Ishikawa (cell line): ENCODE measurements around the gene KLRF1.

Experiments
- CEBPB ChIP-seq: IDR thresholded peaks from 2 replicates; pipeline ENCODE4 v1.6.1; 2012
- EGR1 ChIP-seq: IDR thresholded peaks from 2 replicates; pipeline ENCODE4 v1.6.1; 2012
- EP300 ChIP-seq: IDR thresholded peaks from 2 replicates; pipeline ENCODE4 v1.6.1; 2012; ENCODE audit warnings: borderline replicate concordance
- MAX ChIP-seq: IDR thresholded peaks from 2 replicates; pipeline ENCODE4 v1.6.1; 2012
- NFIC ChIP-seq: IDR thresholded peaks from 2 replicates; pipeline ENCODE4 v1.6.1; 2012
- RAD21 ChIP-seq: IDR thresholded peaks from 2 replicates; pipeline ENCODE4 v1.6.1; 2012; ENCODE audit warnings: low read depth
- TAF1 ChIP-seq: IDR thresholded peaks from 2 replicates; pipeline ENCODE4 v1.6.1; 2012; ENCODE audit warnings: low read depth, mild to moderate bottlenecking
- TF ChIP-seq, protein P1 (sequence below): IDR thresholded peaks from 2 replicates; pipeline ENCODE4 v1.6.1; 2012; ENCODE audit warnings: low read depth, mild to moderate bottlenecking

GRCh38 chr12:9799961-9800360, 27.3 kb upstream of the KLRF1 start:
- TF ChIP-seq TAF1: no peak
- TF ChIP-seq MAX: no peak
- no peak for TF ChIP-seq RAD21
- no peak for TF ChIP-seq CEBPB
- TF ChIP-seq EGR1: no peak
- TF ChIP-seq NFIC: no peak
- TF ChIP-seq, protein P1, sequence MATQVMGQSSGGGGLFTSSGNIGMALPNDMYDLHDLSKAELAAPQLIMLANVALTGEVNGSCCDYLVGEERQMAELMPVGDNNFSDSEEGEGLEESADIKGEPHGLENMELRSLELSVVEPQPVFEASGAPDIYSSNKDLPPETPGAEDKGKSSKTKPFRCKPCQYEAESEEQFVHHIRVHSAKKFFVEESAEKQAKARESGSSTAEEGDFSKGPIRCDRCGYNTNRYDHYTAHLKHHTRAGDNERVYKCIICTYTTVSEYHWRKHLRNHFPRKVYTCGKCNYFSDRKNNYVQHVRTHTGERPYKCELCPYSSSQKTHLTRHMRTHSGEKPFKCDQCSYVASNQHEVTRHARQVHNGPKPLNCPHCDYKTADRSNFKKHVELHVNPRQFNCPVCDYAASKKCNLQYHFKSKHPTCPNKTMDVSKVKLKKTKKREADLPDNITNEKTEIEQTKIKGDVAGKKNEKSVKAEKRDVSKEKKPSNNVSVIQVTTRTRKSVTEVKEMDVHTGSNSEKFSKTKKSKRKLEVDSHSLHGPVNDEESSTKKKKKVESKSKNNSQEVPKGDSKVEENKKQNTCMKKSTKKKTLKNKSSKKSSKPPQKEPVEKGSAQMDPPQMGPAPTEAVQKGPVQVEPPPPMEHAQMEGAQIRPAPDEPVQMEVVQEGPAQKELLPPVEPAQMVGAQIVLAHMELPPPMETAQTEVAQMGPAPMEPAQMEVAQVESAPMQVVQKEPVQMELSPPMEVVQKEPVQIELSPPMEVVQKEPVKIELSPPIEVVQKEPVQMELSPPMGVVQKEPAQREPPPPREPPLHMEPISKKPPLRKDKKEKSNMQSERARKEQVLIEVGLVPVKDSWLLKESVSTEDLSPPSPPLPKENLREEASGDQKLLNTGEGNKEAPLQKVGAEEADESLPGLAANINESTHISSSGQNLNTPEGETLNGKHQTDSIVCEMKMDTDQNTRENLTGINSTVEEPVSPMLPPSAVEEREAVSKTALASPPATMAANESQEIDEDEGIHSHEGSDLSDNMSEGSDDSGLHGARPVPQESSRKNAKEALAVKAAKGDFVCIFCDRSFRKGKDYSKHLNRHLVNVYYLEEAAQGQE: no peak
- TF ChIP-seq EP300: no peak
